ENCODE results near the gene FRMD6. TPM values are rescaled to one million over a fixed set of nuclear protein-coding genes. Genes with fewer than 3 reads are reported as not detected.

FRMD6 gene
- total and polyA plus RNA-seq, 9 of the 15 experiments (the other 6 are each of a cell fraction or from before 2014, with no cell fraction given) = 0.11 to 0.92 (median 0.53) TPM

DNA sequence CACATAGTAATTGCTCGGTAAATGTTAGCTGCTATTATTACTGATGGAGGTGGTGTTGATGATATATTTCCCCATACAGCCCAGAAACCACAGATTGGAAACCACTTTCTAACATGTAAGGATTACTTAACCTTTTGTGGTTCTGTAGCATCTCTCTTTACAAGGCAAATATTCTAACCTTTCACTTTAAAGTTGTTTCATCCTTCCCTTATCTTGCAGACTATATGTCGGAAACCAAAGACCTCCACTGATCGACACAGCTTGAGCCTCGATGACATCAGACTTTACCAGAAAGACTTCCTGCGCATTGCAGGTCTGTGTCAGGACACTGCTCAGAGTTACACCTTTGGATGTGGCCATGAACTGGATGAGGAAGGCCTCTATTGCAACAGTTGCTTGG lies 75.8 kb downstream of the FRMD6 start (continued):
- TF ChIP-seq ZNF395 (CRISPR knock-in tag; IDR thresholded peaks at IDR 0.05) = no peak
- no peak for TF ChIP-seq SETDB1 (IDR thresholded peaks at IDR 0.05; ENCODE audit: low read length)
- TF ChIP-seq IFI16 (CRISPR knock-in tag; IDR thresholded peaks at IDR 0.05) = no peak
- TF ChIP-seq SRF (CRISPR knock-in tag; IDR thresholded peaks at IDR 0.05) = no peak
- no peak for TF ChIP-seq HSF4 (CRISPR knock-in tag; IDR thresholded peaks at IDR 0.05; ENCODE audit: borderline replicate concordance)

DNA sequence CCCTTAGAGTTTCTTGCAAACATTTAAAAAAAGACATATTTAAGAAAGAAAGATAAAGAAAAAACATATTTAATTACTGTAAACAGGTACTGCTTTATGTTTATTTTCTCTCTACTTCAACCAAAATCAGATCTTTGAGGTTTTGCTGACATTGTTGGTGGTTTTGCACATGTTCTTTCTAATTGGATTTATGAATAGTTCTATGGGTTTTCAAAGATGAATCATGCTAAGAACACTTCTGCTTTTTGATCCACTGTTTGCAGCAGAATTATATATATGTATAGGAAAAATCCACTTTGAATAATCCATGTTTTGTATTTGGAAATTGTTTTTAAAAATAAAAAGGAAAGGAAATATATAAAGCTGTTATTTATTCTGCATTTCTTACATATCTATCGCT lies 78.4 kb downstream of the FRMD6 start:
- no peaks in the 10 kb centered on the region for H3K36me3 ChIP-seq (ENCODE audit: control insufficient read depth, insufficient read depth, low read length)
- POLR2A ChIA-PET = no interaction called here
- no peak overlapping the region for H3K4me3 ChIP-seq
- H3K4me1 ChIP-seq (replicated peaks in 1 of 2; ENCODE audit: control insufficient read depth in 2 of 2, insufficient read depth in 2 of 2, low read length in 2 of 2) = no peaks in the 10 kb centered on the region
- CTCF ChIA-PET (ENCODE audit: low intra/inter-chr PET ratio) = no interaction called here
- ATAC-seq (no peak), DNase-seq (ENCODE audit: extremely low read depth in 1 of 4, low spot score in 3 of 4) (no peak), FAIRE-seq (no peak)
- H3K9ac ChIP-seq (ENCODE audit: insufficient read depth in 1 of 2, low read depth in 2 of 2, low read length in 2 of 2) = no peak overlapping the region
- in situ Hi-C loops (cut with MboI) = no loop called here
- no peak overlapping the region for H3K4me2 ChIP-seq (ENCODE audit: insufficient read depth, low read length)
- WGBS (ENCODE audit: insufficient coverage, low coverage, missing lambda C conversion rate) = 0% methylated on average over 1 of the region's 1 CpG
- H3K9me1 ChIP-seq (ENCODE audit: control insufficient read depth, insufficient read depth, low read length) = no peaks in the 10 kb centered on the region
- BruUV-seq (replicated peaks) = no TSS peak
- no peak overlapping the region for H2AFZ ChIP-seq (ENCODE audit: low read depth, low read length)
- intact Hi-C loops (cut with micrococcal nuclease) = no loop called here
- H3K27me3 ChIP-seq (ENCODE audit: control insufficient read depth in 2 of 2, insufficient read depth in 2 of 2, low read length in 2 of 2) = no peaks in the 10 kb centered on the region
- TF ChIP-seq KHSRP (IDR thresholded peaks at IDR 0.05) = no peak
- no peak for TF ChIP-seq ILF3 (IDR thresholded peaks at IDR 0.05; ENCODE audit: borderline replicate concordance)
- TF ChIP-seq, protein P1, sequence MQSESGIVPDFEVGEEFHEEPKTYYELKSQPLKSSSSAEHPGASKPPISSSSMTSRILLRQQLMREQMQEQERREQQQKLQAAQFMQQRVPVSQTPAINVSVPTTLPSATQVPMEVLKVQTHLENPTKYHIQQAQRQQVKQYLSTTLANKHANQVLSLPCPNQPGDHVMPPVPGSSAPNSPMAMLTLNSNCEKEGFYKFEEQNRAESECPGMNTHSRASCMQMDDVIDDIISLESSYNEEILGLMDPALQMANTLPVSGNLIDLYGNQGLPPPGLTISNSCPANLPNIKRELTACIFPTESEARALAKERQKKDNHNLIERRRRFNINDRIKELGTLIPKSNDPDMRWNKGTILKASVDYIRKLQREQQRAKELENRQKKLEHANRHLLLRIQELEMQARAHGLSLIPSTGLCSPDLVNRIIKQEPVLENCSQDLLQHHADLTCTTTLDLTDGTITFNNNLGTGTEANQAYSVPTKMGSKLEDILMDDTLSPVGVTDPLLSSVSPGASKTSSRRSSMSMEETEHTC (IDR thresholded peaks at IDR 0.05) = no peak
- TF ChIP-seq ZNF740 (CRISPR knock-in tag; IDR thresholded peaks at IDR 0.05) = no peak
- TF ChIP-seq ZNF740 (tag; IDR thresholded peaks at IDR 0.05) = no peak
- no peak for TF ChIP-seq SP1 (CRISPR knock-in tag; IDR thresholded peaks at IDR 0.05)
- H3K79me2 ChIP-seq (ENCODE audit: control insufficient read depth, insufficient read depth, low read length) = no peaks in the 10 kb centered on the region
- H3K27ac ChIP-seq (ENCODE audit: extremely low read depth, low read depth, low read length) = no peak overlapping the region
- H3K9me3 ChIP-seq (replicated peaks; ENCODE audit: control insufficient read depth, insufficient read depth, low read depth, low read length) = no peaks in the 10 kb centered on the region
- no peaks in the 10 kb centered on the region for H4K20me1 ChIP-seq (replicated peaks; ENCODE audit: control insufficient read depth, insufficient read depth, low read length)
